Esophagus mucosa (tissue), 1 donor: ENCODE data around the gene GRIK4. TPM values are rescaled to one million over a fixed set of nuclear protein-coding genes. Genes with fewer than 3 reads are reported as not detected.
"Not testable (repeated sequence)": the region's sequence is repeated elsewhere in the genome, so short reads cannot be mapped to it uniquely, and the experiment has no call there.

ENCODE experiments used
- ATAC-seq: fragments of 200-7000 bp; cut with Tn5 transposase; one replicate; pipeline ENCODE4 v1.9.1; 2020
- total RNA-seq: library from RNA; stranded (reverse); gene quantifications from one replicate; pipeline ENCODE4 v1.2.4, GENCODE V29; 2023
- donor health status: DM: yes; HTN: yes; CAD: no.

GRIK4 gene
- total RNA-seq, 1 donor from 2014 or later: 0.08 TPM

- peak; percentile 89 for ATAC-seq
Measured at GRCh38 chr11:121024989-121025388, 513.4 kb downstream of the GRIK4 start.

GRCh38 chr11:121029153-121029552 lies 517.6 kb downstream of the GRIK4 start:
- no peak for ATAC-seq

- ATAC-seq: no peak
Measured at GRCh38 chr11:121029813-121030445, 518.4 kb downstream of the GRIK4 start.

- no peak for ATAC-seq
Measured at GRCh38 chr11:121031167-121031566, 519.6 kb downstream of the GRIK4 start.

- not testable (repeated sequence) for ATAC-seq
Measured at GRCh38 chr11:121031648-121032047, 520.1 kb downstream of the GRIK4 start.

- no peak for ATAC-seq
Measured at GRCh38 chr11:121032546-121032945, 521.0 kb downstream of the GRIK4 start.

GRCh38 chr11:121033635-121034034 lies 522.1 kb downstream of the GRIK4 start:
- no peak for ATAC-seq

GRCh38 chr11:121035169-121035755 lies 523.7 kb downstream of the GRIK4 start:
- ATAC-seq: no peak

GRCh38 chr11:121035780-121036179 lies 524.2 kb downstream of the GRIK4 start:
- no peak for ATAC-seq

GRCh38 chr11:121037016-121037415 lies 525.5 kb downstream of the GRIK4 start:
- ATAC-seq: no peak

Other genes with a start within 250 kb of the GRIK4 start
- gene TLCD5, start 186.4 kb upstream of the GRIK4 start, total RNA-seq: 0.48 TPM
- 62.7 TPM for gene ARHGEF12, start 175.3 kb upstream of the GRIK4 start, total RNA-seq